NCI-H748 (cell line): Measurements from ENCODE around the gene MTHFSD.
A peak's percentile ranks its signal among the peaks of the same experiment; 100 is the strongest.

ENCODE experiments used
- DNase-seq: peaks from one replicate; lab custom pipeline; 2025; ENCODE audit not compliant: unreplicated experiment; lab: John Stamatoyannopoulos, UW

MTHFSD gene

GRCh38 chr16:86570558-86571529 lies 15.8 kb upstream of the MTHFSD start:
- no peak for DNase-seq

- DNase-seq = no peak
These were observed 14.8 kb upstream of the MTHFSD start for GRCh38 chr16:86569701-86570447.

GRCh38 chr16:86568677-86569623 lies 13.9 kb upstream of the MTHFSD start:
- no peak for DNase-seq

GRCh38 chr16:86567701-86568581 lies 12.9 kb upstream of the MTHFSD start:
- no peak for DNase-seq

GRCh38 chr16:86566966-86567700 lies 12.1 kb upstream of the MTHFSD start:
- DNase-seq = peak; percentile 13

GRCh38 chr16:86566601-86566965 lies 11.5 kb upstream of the MTHFSD start, which contains the start of gene FOXC2:
TSS of gene FOXC2 (plus strand) at chr16:86566829. CDS start at chr16:86567336, 507 bp downstream.
- DNase-seq = no peak

DNA sequence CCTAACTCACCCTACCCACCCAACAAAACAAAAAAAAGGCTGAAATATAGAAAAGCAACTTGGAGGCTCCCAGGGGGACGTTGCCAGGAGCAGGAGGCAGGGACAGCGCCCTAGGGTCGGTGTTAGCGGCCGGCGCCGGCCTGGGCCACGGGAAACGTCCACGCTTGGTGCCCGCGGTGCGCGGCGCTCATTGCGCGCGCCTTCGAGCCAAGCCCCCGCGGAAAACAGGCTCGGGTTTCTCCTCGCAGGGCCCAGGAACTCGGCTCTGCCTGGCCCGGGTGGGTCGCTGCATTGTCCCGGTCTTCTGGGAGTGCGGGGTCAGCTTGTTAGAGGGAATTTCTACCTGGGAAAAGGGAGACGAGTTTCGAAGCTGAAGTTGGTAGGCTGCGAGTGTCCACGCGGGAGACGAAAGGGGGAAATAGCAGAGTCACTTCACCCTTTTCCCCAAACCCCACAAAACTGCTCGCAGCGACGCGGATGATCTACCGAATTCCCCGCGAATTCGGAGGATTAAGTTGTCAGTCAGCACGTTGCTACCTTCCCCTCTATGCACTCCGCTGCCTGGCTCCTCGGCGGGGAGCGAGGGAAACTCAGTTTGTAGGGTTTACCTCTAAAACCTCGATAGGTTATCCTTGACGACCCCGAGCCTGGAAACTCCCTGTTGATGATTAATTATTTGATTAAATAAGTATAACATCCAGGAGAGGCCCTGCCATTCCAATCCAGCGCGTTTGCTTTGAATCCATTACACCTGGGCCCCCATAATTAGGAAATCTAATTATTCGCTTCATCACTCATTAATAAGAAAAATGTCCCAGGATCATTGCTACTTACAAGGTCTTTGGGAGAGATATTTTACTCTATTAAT lies 10.8 kb upstream of the MTHFSD start:
- DNase-seq = no peak

GRCh38 chr16:86565181-86565631 lies 10.2 kb upstream of the MTHFSD start:
- no peak for DNase-seq

DNA sequence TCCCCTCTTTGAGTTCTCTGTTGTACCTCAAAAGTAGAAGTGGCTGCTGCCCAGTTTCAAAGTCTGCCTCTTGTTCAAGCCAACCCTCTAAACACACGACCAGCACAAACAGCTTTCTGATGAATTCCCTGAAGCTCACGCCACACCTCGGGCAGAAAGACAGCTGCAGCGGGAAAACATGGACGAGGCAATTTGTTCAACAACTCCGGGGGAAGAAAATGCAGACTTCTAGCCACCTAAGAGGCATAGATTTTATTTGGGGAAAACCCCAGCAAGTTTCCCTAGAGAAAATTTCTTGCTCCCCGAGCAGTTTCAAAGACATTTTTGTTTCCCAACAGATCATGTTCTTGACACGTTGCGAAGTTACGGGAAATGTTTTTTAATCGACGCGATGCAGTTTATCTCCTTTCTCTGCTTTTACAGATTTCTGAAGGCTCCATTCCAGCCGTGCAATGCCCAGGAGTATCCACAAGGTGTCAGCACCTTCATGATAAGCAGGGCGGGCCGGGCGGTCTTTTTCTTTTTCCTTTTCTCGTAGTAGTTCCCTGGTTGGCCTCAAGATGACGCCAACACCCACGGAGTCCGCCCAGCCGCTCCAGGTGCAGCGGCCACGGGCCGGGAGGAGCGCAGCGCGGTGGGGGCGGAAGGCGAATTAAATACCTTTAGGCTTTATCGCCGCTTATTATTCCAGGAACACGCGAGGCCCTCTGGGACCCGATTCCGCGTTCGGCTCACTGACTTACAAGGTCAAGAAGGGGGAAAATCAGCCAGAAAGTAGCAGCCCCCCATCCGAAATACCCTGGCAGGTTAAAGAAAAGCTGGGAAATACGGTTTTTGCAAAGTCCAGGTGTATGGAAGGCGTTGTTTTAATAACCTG lies 8.7 kb upstream of the MTHFSD start:
- DNase-seq = peak; percentile 83

DNA sequence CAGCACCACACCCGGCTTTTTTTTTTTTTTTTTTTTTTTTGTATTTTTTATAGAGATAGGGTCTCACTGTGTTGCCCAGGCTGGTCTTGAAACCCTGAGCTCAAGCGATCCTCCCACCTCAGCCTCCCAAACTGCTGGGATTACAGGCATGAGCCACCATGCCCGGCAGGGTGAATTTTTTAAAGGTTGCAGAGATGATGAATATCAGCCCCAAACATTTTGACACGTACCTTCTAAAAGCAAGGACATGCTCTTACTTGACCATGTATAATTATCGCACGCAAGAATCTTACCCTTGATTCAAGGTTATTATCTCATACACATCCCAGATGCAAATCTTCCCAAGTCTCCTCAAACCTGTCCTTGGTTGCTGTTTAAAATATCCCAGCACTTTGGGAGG lies 7.3 kb upstream of the MTHFSD start:
- no peak for DNase-seq

GRCh38 chr16:86559802-86560305 lies 4.8 kb upstream of the MTHFSD start:
- DNase-seq = no peak

- no peak for DNase-seq
These were observed 3.5 kb upstream of the MTHFSD start for GRCh38 chr16:86558355-86559193.

DNA sequence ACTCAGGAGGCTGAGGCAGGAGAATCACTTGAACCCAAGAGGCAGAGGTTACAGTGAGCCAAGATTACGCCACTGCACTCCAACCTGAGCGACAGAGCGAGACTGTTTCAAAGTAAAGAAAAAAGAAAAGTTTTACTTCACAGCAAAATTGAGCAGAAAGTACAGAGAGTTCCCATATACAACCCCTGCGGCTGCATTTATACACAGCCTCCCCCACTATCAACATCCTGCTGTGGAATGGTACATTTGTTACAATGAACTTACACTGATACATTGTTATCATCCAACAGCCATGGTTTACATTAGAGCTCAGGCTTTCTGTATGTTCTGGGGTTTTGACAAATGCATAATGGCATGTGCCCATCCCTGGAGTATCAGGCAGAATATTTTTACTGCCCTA lies 2.6 kb upstream of the MTHFSD start:
- DNase-seq = no peak

- DNase-seq = no peak
These were observed 1.5 kb upstream of the MTHFSD start for GRCh38 chr16:86556576-86556975.

GRCh38 chr16:86555704-86556075 lies 655 bp upstream of the MTHFSD start:
- DNase-seq = no peak

GRCh38 chr16:86554599-86554916 lies 477 bp downstream of the MTHFSD start:
- no peak for DNase-seq
